KMS-11 (cell line): ENCODE data around the gene POMP.

Experiments used
- H2AFZ ChIP-seq: fragments of 200-600 bp; sonication (generic); 2 replicates; pipeline ENCODE4 v1.6.1; 2016; ENCODE audit warnings: antibody characterized with exemption, mixed run types, low read depth
- H3K27ac ChIP-seq: fragments of 200-600 bp; sonication (generic); 2 replicates; pipeline ENCODE4 v1.6.1; 2016; ENCODE audit warnings: mild to moderate bottlenecking, mixed run types
- H3K27me3 ChIP-seq: fragments of 200-600 bp; sonication (generic); 2 replicates; pipeline ENCODE4 v1.6.1; 2017; ENCODE audit warnings: mild to moderate bottlenecking, low read depth, mixed run types, moderate library complexity; ENCODE audit not compliant: insufficient read depth
- H3K36me3 ChIP-seq: fragments of 200-600 bp; sonication (generic); 2 replicates; pipeline ENCODE4 v1.6.1; 2017; ENCODE audit warnings: mild to moderate bottlenecking, mixed run types; ENCODE audit not compliant: insufficient read depth
- H3K4me1 ChIP-seq: fragments of 200-600 bp; sonication (generic); 2 replicates; pipeline ENCODE4 v1.6.1; 2016; ENCODE audit warnings: mild to moderate bottlenecking, low read depth, mixed run types; ENCODE audit not compliant: poor library complexity, severe bottlenecking
- H3K4me2 ChIP-seq: fragments of 200-600 bp; sonication (generic); 2 replicates; pipeline ENCODE4 v1.7.0; 2016; ENCODE audit warnings: mild to moderate bottlenecking, mixed run types
- H3K4me3 ChIP-seq: fragments of 200-600 bp; sonication (generic); IDR thresholded peaks from 2 replicates; pipeline ENCODE4 v1.6.1; 2017; ENCODE audit warnings: low read depth, low read length, mixed read lengths; ENCODE audit not compliant: insufficient read depth
- H3K79me2 ChIP-seq: fragments of 200-600 bp; sonication (generic); 2 replicates; pipeline ENCODE4 v1.6.1; 2016; ENCODE audit warnings: low read depth, mixed run types; ENCODE audit not compliant: insufficient read depth
- H3K9ac ChIP-seq: fragments of 200-600 bp; sonication (generic); 2 replicates; pipeline ENCODE4 v1.6.1; 2016; ENCODE audit warnings: mild to moderate bottlenecking, mixed run types
- H4K20me1 ChIP-seq: fragments of 200-600 bp; sonication (generic); 2 replicates; pipeline ENCODE4 v1.6.1; 2016; ENCODE audit warnings: mild to moderate bottlenecking, mixed run types; ENCODE audit not compliant: insufficient read depth
- CTCF ChIP-seq: fragments of 200-600 bp; sonication (generic); conservative IDR thresholded peaks from 2 replicates; pipeline ENCODE4 v1.6.1; 2017; ENCODE audit warnings: low read depth, mild to moderate bottlenecking, antibody characterized with exemption, low read length, moderate library complexity, mixed read lengths

Gene POMP

DNA sequence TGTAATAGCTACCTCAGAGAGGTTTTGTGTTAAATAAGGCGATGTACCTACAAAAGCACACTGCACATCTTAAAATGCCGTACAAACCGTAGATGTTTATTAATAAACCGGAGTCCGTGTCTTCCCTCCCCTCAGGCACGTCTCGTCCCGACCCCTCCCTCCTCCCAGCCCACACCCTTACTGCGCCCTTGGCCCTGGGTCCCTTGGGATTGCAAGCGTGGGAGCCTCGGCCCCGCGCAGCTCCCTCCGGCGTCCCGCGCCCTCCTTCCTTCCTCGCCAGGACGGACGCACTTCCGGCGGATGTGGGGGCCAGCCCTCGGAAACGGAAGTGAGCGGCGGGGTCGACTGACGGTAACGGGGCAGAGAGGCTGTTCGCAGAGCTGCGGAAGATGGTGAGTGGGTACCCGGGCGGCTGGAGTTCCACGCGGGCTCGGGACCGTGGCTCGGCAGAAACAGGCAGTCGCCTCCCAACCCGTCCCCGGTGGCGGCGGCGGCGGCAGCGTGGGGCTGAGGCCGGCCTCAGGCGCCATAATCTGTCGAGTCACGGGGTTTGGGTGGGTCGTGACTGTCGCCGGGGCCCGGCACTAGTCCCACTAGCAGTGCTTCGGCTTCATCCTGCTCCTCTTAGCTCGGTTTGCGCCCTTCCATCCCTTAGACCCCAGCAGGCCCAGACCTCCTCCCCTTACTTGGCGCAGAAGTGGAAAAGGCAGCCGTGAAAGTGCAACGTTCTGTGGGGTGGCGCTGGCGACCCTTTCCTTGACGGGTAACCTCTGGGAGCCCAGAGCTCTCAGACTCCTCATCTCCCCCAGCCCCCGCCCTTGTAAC lies at the start of gene POMP:
Gene POMP, plus strand, starts transcription at position 335 of the 825 bp plus-strand sequence. Its CDS starts 55 bp downstream, at position 390.
- H3K27ac ChIP-seq = peak within 1 kb of the TSS; percentile 68
- peaks cover 51% of the 10 kb centered on the region for H3K79me2 ChIP-seq
- TF ChIP-seq CTCF = no peak
- peak within 1 kb of the TSS; percentile 87 for H3K4me2 ChIP-seq
- no peaks in the 10 kb centered on the region for H3K36me3 ChIP-seq
- peaks cover 22% of the 10 kb centered on the region for H3K4me1 ChIP-seq
- H3K9ac ChIP-seq = peak within 1 kb of the TSS; percentile 78
- H2AFZ ChIP-seq = peak within 1 kb of the TSS; percentile 61
- H4K20me1 ChIP-seq = no peaks in the 10 kb centered on the region
- peak within 1 kb of the TSS; percentile 49 for H3K4me3 ChIP-seq
- no peaks in the 10 kb centered on the region for H3K27me3 ChIP-seq

- H3K27ac ChIP-seq = no peak overlapping the region
- H4K20me1 ChIP-seq = no peaks in the 10 kb centered on the region
- no peaks in the 10 kb centered on the region for H3K4me1 ChIP-seq
- H3K9ac ChIP-seq = no peak overlapping the region
- H3K36me3 ChIP-seq = no peaks in the 10 kb centered on the region
- no peak overlapping the region for H2AFZ ChIP-seq
- TF ChIP-seq CTCF = no peak
- H3K27me3 ChIP-seq = no peaks in the 10 kb centered on the region
- no peaks in the 10 kb centered on the region for H3K79me2 ChIP-seq
- H3K4me2 ChIP-seq = no peak overlapping the region
- H3K4me3 ChIP-seq = no peak overlapping the region
These were observed 49.5 kb upstream of the POMP start for GRCh38 chr13:28609381-28609780.

DNA sequence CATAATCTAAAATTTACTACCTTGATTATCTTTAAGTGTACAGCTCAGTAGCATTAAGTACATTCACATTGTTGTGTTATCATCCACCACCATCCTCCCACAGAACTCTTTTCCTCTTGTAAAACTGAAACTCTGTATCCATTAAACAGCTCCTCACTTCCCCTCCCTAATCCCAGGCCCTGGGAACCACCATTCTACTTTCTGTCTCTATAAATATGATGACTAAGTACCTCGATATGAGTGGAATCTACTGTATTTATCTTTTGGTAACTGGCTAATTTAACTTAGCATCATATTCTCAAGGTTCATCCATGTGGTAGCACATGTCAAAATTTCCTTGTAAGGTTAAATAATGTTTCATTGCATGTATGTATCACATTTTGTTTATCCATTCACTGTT lies 49.0 kb upstream of the POMP start:
- H3K27me3 ChIP-seq = no peaks in the 10 kb centered on the region
- H3K27ac ChIP-seq = no peak overlapping the region
- H3K36me3 ChIP-seq = no peaks in the 10 kb centered on the region
- no peak overlapping the region for H3K4me2 ChIP-seq
- no peak overlapping the region for H3K9ac ChIP-seq
- no peak for TF ChIP-seq CTCF
- H3K4me1 ChIP-seq = no peaks in the 10 kb centered on the region
- H3K79me2 ChIP-seq = no peaks in the 10 kb centered on the region
- H2AFZ ChIP-seq = no peak overlapping the region
- H3K4me3 ChIP-seq = no peak overlapping the region
- H4K20me1 ChIP-seq = no peaks in the 10 kb centered on the region

- Histone ChIP-seq H3K9ac (no peak overlapping the region), H3K36me3 (no peaks in the 10 kb centered on the region), H3K4me3 (no peak overlapping the region), H3K4me1 (no peaks in the 10 kb centered on the region), H3K79me2 (no peaks in the 10 kb centered on the region), H2AFZ (no peak overlapping the region), H3K27me3 (no peaks in the 10 kb centered on the region), H4K20me1 (no peaks in the 10 kb centered on the region), H3K4me2 (no peak overlapping the region), H3K27ac (no peak overlapping the region)
- no peak for TF ChIP-seq CTCF
These were observed 47.9 kb upstream of the POMP start for GRCh38 chr13:28610996-28611395.
